ENCODE data around the gene SORCS1.
"Not testable (repeated sequence)": the region's sequence is repeated elsewhere in the genome, so short reads cannot be mapped to it uniquely, and the experiment has no call there.

The SORCS1 gene

GRCh38 chr10:107051769-107052168, 112.7 kb downstream of the SORCS1 start:
- DNase-seq (ENCODE audit: low spot score): no peak

GRCh38 chr10:107043461-107043860, 121.0 kb downstream of the SORCS1 start:
- DNase-seq (ENCODE audit: low spot score): no peak

- no peak for DNase-seq (ENCODE audit: low spot score)
These were observed 127.0 kb downstream of the SORCS1 start for GRCh38 chr10:107037192-107038122.

- no peak for DNase-seq (ENCODE audit: low spot score)
These were observed 130.6 kb downstream of the SORCS1 start for GRCh38 chr10:107033799-107034422.

GRCh38 chr10:107032700-107033401, 131.7 kb downstream of the SORCS1 start:
- DNase-seq (ENCODE audit: low spot score): no peak

- no peak for DNase-seq (ENCODE audit: low spot score)
These were observed 132.4 kb downstream of the SORCS1 start for GRCh38 chr10:107031931-107032699.

GRCh38 chr10:107028236-107028635, 136.3 kb downstream of the SORCS1 start:
- DNase-seq (ENCODE audit: low spot score): no peak

- no peak for DNase-seq (ENCODE audit: low spot score)
These were observed 138.8 kb downstream of the SORCS1 start for GRCh38 chr10:107025676-107026075.

GRCh38 chr10:107024033-107024432, 140.5 kb downstream of the SORCS1 start:
- DNase-seq (ENCODE audit: low spot score): not testable (repeated sequence)

- no peak for DNase-seq (ENCODE audit: low spot score)
These were observed 141.7 kb downstream of the SORCS1 start for GRCh38 chr10:107022600-107023354.

GRCh38 chr10:107019154-107019553, 145.4 kb downstream of the SORCS1 start:
- no peak for DNase-seq (ENCODE audit: low spot score)

GRCh38 chr10:107013258-107014006, 151.1 kb downstream of the SORCS1 start:
- no peak for DNase-seq (ENCODE audit: low spot score)

GRCh38 chr10:107011992-107012391, 152.5 kb downstream of the SORCS1 start:
- no peak for DNase-seq (ENCODE audit: low spot score)

GRCh38 chr10:107011105-107011504, 153.4 kb downstream of the SORCS1 start:
- DNase-seq (ENCODE audit: low spot score): no peak

GRCh38 chr10:107010531-107010930, 154.0 kb downstream of the SORCS1 start:
- DNase-seq (ENCODE audit: low spot score): no peak

- no peak for DNase-seq (ENCODE audit: low spot score)
These were observed 160.1 kb downstream of the SORCS1 start for GRCh38 chr10:107004362-107004761.

- DNase-seq (ENCODE audit: low spot score): no peak
These were observed 162.4 kb downstream of the SORCS1 start for GRCh38 chr10:107002068-107002467.

- no peak for DNase-seq (ENCODE audit: low spot score)
These were observed 165.3 kb downstream of the SORCS1 start for GRCh38 chr10:106999118-106999707.

- DNase-seq (ENCODE audit: low spot score): no peak
These were observed 166.8 kb downstream of the SORCS1 start for GRCh38 chr10:106997721-106998120.

GRCh38 chr10:106996510-106996909, 168.0 kb downstream of the SORCS1 start:
- DNase-seq (ENCODE audit: low spot score): no peak
